Measurements from ENCODE around the gene NT5M. TPM values are rescaled to one million over a fixed set of nuclear protein-coding genes. Genes with fewer than 3 reads are reported as not detected.
A peak's percentile ranks its signal among the peaks of the same experiment; 100 is the strongest.

Gene NT5M
- total RNA-seq, 1 donor from 2014 or later = 8.2 TPM

DNA sequence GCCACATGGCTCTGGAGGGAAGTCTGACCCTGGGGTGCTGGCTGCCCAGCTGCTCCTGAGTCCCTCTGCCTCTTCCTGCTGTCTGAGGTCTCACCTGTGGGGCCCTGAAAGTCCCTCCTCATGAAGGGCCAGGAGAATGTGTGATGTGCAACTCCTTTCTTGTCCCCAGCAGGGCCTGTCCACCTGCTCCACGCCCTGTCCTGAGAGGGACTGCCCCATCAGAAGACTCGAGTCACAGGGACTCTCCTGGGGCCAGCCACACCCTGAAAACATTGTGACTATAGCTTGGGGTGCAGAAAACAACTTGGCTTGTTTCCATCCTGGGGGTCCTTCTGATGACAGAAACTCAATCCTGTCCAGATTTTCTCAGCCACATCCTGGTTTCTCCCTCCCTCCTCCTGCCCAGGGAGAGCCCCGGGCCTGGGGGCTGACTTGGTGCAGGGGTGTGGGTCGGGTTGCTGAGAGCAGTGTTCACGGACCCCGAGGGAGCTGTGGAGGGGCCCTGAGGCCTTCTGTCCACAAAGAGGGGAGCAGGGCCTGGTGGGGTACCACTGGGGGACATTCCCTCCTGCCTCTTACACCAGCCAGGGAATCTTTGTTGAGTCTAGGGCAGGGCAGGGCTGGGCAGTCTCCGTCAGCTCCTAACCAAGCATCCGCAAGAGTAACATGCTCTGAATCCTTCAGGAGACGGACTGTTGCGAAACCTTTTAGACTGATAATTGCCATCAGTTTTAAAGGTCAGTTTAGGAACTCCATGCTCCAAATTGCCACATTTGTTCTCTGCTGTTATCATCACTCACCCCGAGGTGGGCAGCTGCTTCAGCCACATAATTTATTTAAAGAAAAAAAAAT is 45.9 kb downstream of the NT5M start:
- Mint-ChIP-seq H3K4me1 (ENCODE audit: low read depth, unreplicated experiment) (peaks cover 4% of the 10 kb centered on the region), H3K9me3 (ENCODE audit: unreplicated experiment) (no peaks in the 10 kb centered on the region), H3K27me3 (ENCODE audit: unreplicated experiment) (peaks cover 6% of the 10 kb centered on the region), H3K27ac (ENCODE audit: unreplicated experiment) (no peak overlapping the region), H3K4me3 (ENCODE audit: unreplicated experiment) (no peak overlapping the region), H3K36me3 (ENCODE audit: unreplicated experiment) (no peaks in the 10 kb centered on the region)
- DNase-seq = no peak
- TF ChIP-seq, protein P1, sequence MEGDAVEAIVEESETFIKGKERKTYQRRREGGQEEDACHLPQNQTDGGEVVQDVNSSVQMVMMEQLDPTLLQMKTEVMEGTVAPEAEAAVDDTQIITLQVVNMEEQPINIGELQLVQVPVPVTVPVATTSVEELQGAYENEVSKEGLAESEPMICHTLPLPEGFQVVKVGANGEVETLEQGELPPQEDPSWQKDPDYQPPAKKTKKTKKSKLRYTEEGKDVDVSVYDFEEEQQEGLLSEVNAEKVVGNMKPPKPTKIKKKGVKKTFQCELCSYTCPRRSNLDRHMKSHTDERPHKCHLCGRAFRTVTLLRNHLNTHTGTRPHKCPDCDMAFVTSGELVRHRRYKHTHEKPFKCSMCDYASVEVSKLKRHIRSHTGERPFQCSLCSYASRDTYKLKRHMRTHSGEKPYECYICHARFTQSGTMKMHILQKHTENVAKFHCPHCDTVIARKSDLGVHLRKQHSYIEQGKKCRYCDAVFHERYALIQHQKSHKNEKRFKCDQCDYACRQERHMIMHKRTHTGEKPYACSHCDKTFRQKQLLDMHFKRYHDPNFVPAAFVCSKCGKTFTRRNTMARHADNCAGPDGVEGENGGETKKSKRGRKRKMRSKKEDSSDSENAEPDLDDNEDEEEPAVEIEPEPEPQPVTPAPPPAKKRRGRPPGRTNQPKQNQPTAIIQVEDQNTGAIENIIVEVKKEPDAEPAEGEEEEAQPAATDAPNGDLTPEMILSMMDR (IDR thresholded peaks at IDR 0.05; ENCODE audit: partially characterized antibody, unreplicated experiment) = no peak

DNA sequence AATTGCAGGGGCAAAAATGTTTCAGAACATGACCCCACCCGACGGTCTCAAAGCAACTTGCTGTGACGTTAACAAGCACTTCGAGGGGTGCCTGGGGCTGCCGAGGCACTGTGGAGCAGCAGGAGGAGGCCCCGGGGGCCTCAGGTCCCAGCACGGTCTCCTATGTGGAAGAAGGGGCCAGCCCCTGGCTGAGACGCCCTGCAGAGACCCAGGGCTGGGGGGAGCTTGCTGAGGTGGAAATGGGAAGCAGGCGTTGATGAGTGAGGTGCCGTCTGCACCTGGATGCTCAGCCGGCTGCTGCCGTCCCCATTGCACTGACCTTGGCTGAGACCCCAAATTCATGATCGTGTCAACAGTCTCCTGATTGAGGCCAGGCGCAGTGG is 46.5 kb downstream of the NT5M start:
- Mint-ChIP-seq H3K27me3 (ENCODE audit: unreplicated experiment) (peaks cover 6% of the 10 kb centered on the region), H3K27ac (ENCODE audit: unreplicated experiment) (no peak overlapping the region), H3K36me3 (ENCODE audit: unreplicated experiment) (no peaks in the 10 kb centered on the region), H3K4me1 (ENCODE audit: low read depth, unreplicated experiment) (peaks cover 6% of the 10 kb centered on the region), H3K9me3 (ENCODE audit: unreplicated experiment) (no peaks in the 10 kb centered on the region), H3K4me3 (ENCODE audit: unreplicated experiment) (no peak overlapping the region)
- no peak for DNase-seq
- TF ChIP-seq, protein P1 (IDR thresholded peaks at IDR 0.05; ENCODE audit: partially characterized antibody, unreplicated experiment) = no peak

DNA sequence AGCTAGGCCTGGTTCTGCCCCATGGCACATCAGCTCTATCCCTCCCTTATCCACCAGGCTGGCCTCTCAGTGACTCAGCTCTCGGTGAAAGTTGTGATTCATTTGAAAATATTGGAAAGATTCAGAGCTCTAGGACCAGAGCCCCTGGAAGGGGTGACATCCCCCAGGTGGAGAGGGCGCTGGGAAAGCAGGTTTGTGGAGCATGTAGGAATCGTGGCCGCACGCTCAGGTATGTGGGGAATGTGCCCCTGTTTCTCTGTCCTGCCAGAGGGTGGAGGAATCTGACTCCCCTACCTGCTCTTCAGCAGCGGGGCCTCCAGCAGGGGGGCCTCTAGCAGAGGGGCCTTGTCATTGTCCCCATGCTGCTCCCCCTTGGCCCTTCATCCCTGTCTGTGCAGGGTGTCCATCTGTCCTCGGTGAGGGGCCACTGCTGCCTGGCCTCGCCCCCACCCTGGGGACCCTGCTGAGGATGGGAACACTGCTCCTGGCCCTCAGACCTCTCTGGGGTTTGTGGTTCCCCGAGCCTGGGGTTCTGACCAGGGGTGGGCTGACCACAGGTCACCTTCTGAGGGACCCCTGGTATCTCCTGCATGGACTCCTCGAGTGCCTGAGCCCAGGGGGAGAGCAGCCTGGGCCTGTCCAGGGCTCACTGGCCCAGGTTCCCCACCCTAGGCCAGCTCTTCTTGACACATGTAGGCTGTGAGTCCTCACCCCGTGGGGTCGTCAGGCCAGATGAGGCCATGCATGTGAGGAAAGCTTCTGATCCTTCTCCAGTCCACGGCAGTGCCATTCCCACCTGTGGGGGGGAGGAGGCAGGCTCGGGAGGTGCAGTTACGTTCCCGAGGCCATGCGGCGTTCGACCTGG is 47.5 kb downstream of the NT5M start:
- no peak for DNase-seq
- Mint-ChIP-seq H3K4me3 (ENCODE audit: unreplicated experiment) (peak overlapping the region; percentile 47), H3K36me3 (ENCODE audit: unreplicated experiment) (no peaks in the 10 kb centered on the region), H3K9me3 (ENCODE audit: unreplicated experiment) (no peaks in the 10 kb centered on the region), H3K27me3 (ENCODE audit: unreplicated experiment) (peaks cover 6% of the 10 kb centered on the region), H3K4me1 (ENCODE audit: low read depth, unreplicated experiment) (peaks cover 10% of the 10 kb centered on the region), H3K27ac (ENCODE audit: unreplicated experiment) (peak overlapping the region; percentile 16)
- TF ChIP-seq, protein P1 (IDR thresholded peaks at IDR 0.05; ENCODE audit: partially characterized antibody, unreplicated experiment) = no peak

DNA sequence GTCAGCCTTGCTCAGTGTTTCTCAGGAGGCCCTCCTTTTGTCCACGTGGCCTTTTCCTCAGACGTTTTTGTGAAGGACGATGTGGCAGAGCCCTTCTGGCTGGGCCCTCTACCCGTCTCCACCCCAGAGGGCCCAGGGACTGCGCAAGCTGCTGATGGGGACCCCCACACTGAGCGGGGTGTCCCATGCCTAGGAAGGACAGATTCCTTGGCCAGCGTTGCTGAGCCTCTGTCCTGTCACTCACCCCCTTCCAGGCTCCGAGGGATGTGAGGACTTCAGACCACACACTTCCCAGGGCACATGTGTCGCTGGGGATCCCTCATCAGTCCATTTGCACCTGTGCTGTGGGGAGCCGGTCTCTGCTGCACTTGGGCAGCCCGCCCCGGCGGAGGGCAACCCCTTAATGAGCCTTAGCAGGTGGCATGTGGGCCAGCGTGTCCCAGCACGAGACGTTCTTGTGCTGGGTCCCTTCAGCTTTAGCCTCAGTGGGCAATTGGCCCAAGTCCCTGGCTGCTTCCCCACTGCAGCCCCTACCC is 48.3 kb downstream of the NT5M start:
- Mint-ChIP-seq H3K4me3 (ENCODE audit: unreplicated experiment) (no peak overlapping the region), H3K9me3 (ENCODE audit: unreplicated experiment) (no peaks in the 10 kb centered on the region), H3K27ac (ENCODE audit: unreplicated experiment) (no peak overlapping the region), H3K36me3 (ENCODE audit: unreplicated experiment) (no peaks in the 10 kb centered on the region), H3K27me3 (ENCODE audit: unreplicated experiment) (peaks cover 6% of the 10 kb centered on the region), H3K4me1 (ENCODE audit: low read depth, unreplicated experiment) (peaks cover 16% of the 10 kb centered on the region)
- TF ChIP-seq, protein P1 (IDR thresholded peaks at IDR 0.05; ENCODE audit: partially characterized antibody, unreplicated experiment) = no peak
- no peak for DNase-seq
